C4-2B (cell line): ENCODE results near the gene RPIA.
A peak's percentile ranks its signal among the peaks of the same experiment; 100 is the strongest.

Experiments used
- CTCF ChIP-seq: fragments of 450-650 bp; conservative IDR thresholded peaks from 2 replicates; pipeline ENCODE4 v1.5.1; 2017; ENCODE audit warnings: mild to moderate bottlenecking
- ZFX ChIP-seq: fragments of 450-650 bp; IDR thresholded peaks from 2 replicates; pipeline ENCODE4 v1.6.1; 2017

GRCh38 chr2:88739985-88740600, 48.6 kb downstream of the RPIA start:
- peak; percentile 93 for TF ChIP-seq CTCF
- no peak for TF ChIP-seq ZFX
